Stimulated activated CD4-positive, alpha-beta T cell treated with anti-CD3 and anti-CD28 coated beads, Interleukin-4, amount 100 ng/mL, for 48 hours (primary cell): ENCODE measurements around the gene SOX5.

Experiments used
- DNase-seq, 2 donors: peaks; one replicate each; pipeline ENCODE4 v3.0.0-alpha.2; 2020; ENCODE audit warnings: low read depth in 2 of 2

Gene SOX5

DNA sequence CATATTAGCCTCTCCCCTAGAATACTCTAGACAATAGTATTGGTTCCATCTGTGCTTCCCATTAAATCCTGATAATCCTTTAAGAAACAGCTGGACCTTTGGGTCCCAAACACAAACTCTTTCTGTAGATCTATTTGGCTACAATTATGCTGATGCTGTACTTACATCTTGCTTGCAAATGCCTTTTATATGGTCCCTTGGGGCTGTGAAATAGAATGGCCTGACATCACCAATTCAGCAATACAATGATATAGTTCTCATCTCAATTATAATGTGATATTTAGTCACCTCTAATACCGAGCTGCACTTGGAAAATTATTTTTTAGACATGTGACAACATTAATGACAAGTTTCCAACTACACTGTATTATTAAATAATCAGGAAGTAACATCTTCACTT is 261.5 kb downstream of the SOX5 start:
- no peak for DNase-seq

DNA sequence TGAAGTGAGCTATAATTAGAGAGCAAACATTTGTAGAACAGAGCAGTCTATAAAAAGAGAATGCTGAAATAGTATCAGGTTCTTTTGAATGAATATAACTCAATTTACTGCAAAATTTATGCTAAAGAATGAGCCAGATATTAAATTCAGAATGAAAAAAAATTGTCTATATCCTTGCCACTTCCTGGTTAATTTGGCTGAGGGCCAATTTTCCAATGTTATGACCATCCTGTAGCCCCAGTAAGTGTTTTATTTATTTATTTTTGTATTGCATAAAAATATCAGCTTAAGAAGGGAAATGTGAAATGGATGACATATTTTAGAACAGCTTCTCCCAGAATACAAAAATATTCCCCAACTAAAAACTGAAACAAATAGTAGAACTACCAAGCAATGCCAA is 263.4 kb downstream of the SOX5 start:
- no peak for DNase-seq

DNA sequence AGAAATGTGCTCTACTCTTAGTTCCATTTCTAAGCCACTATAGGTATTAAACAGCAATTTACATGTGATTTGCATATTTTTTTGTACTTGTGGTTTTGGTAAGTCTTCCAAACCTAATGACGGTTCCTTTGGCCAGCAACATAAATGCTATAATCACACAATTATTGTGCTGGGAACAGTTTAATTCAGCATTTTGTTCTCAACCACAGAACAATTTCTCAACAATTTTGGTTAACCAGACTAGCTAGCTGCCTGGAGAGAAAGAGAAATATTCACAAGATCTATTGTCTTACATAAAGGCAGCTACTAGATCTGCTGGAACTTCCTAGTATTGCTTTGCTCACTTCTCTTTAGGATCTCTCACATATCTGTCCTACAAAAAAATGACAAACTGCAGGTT is 265.3 kb downstream of the SOX5 start:
- DNase-seq = no peak

DNA sequence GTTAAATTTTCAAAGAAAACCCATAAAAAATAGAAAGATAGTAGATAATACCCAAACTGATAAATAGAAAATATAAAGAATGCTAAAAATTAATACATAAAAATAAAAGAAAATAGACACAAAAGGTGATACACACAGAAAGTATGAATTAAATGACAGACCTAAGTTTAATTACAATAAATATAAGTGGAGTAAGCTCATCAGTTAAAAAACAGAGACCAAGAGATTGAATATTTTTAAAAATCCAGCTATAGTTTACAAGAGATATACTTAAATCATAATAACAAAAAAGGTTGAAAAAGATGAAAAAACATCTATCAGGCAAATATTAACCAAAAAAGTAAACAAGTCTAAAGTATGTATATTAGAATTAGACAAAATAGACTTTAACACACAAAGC is 268.2 kb downstream of the SOX5 start:
- DNase-seq = no peak

DNA sequence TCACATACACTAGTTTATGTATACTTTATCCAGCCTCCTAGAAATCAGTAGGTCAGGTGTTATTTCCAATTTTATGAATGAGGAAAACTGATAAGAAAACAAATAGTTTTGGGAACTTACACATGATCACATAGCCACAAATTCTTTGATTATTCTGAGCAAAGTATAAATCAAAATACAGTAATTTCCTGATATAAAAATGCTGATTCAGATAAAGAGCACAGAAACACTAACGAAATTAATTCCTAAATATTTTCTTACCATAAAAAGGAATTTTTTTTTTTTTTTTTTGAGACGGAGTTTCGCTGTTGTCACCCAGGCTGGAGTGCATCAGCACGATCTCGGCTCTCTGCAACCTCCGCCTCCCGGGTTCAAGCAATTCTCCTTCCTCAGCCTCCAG is 275.4 kb downstream of the SOX5 start:
- DNase-seq = no peak

DNA sequence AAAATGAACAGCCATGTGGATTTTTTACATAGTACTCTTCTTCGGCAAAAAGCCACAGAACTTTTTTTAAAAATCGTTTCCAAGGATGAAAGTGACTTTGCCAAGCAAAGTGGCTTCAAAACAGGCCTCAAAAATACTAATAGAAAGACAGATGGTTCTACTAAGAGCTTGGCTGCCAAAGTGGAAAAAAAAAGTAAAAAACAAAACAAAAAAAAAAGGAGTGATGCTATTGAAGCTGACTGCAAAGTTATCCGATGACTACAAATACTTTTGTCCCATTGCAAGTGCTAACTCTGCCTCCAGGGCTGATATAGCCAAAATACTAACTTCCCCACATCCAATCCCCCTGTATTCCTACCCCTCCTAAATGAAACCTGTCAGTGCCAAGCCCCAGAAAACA is 277.6 kb downstream of the SOX5 start:
- DNase-seq = no peak

DNA sequence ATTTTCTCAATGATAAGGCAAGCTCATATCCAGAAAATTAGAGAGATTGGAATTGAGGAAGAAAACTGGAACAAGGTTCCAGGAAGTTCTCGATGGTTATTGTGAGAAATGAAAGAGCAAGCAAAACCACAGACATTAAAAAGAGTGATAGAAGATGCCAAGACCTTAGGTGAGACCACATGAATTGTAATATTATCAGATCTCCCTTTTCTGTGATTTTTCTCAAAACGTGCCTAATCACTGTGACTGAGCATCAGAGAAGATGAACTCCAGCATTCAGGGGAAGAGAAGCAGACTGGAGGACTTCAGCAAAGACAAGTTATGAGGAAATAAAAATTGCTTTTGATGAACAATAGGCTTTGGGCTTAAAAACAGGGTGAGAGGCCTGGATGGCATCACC is 278.8 kb downstream of the SOX5 start:
- DNase-seq = no peak

DNA sequence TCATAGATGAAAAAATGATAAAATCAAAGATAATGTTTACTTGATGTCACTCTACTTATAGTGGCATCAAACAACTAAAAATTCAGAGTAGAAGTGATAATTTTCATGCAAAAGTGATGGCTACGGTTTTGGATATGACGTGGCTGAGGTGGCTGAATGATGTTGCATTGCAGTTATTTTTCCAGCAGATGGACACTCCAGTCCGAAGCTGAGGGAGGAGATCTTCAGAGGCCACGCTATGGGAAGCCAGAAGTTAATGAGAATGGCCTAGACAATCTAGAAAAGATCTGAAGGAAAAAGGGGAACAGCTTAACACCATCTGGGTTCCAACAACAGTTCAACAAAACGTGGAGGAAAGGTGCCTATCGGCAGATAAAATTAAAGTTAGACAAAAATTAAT is 279.8 kb downstream of the SOX5 start:
- DNase-seq = no peak

DNA sequence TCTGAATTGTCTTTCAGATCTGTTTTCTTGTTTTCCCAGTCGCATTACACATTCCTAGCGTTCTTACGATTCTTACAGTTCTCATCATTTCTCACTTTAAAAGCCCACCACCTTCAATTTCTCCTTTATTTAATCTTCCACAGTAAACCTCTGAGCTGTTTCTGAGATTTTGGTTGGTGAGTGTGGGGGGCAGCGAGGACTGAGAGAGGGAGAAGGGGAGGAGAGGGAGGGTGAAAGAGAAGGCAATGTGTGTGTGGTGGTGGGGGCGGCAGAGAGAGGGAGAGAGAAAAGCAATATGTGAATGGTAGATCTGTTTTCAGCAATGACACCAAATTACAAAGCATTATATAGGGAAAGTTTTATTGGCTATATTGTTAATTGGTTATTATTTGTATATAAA is 282.6 kb downstream of the SOX5 start:
- DNase-seq = no peak

DNA sequence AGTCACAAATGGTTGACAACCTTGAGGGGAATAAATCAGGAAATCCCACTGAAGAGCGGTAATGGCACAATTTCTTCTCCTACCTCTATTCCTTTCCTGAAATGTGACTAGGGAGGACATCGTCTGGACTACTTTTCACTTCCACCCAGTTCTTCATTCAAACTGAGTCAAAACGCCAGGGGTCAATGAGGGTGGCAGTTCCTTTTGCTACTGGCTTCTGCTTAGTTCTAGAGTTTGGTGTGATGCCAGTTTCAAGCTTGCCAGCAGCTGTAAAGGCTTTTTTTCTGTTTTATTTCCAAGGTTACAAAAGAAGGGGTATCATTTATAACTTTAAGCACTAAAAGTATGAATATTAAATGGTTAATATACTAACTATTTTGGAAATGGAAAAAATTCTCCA is 286.5 kb downstream of the SOX5 start:
- no peak for DNase-seq

DNA sequence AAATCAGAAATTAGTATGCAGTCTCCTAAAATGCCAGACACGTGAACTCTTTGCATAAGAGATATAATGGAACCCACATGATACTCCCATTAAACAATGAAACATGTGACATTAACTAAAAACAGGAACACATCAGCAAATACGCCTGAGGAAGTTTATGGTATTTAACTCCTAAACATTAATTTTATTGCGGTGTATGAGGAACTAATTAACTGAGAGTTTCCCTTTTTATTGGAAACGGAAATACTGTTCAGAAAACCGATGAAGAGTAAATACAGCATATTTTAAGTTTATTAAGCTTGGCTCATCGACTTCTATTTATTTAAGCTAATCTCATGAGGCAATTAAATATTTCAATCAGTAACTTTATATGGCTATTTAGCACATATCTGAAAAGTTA is 290.3 kb downstream of the SOX5 start:
- DNase-seq = no peak

DNA sequence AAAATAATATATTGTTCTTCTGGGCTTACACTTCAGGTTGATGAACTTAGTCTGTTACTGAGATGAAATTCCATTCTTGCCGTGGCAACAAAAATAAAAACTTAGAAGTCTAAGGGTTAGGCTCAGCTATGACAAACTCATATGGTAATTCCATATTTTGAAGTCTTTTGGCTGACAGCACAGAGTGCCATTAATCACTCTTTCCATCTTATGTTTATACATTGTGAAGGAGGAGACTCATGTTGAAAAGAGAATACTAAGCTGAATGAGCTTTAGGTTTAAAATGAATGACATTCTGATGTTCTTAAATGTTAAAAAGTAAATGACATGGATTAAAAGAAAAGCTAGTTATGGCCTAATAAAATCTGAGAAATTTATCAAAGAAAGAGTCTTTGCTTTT is 291.9 kb downstream of the SOX5 start:
- DNase-seq = no peak

DNA sequence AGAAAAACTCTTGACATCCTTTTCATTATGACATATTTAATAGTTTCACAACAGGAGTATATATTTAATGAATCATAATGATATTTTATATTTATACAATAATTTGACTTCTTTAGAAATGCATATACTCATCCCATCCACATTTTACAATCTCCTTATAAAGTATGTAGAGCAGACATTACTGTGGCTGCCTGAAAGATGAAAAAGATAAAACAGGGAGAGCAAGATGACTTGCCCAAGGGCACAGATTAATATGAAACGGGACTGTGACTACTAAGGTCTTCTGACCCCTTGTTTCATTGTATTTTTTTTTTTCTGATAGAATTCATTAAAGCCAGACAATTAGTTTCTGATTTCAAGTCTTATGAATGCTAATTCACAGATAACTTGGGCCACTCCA is 293.6 kb downstream of the SOX5 start:
- DNase-seq = no peak

DNA sequence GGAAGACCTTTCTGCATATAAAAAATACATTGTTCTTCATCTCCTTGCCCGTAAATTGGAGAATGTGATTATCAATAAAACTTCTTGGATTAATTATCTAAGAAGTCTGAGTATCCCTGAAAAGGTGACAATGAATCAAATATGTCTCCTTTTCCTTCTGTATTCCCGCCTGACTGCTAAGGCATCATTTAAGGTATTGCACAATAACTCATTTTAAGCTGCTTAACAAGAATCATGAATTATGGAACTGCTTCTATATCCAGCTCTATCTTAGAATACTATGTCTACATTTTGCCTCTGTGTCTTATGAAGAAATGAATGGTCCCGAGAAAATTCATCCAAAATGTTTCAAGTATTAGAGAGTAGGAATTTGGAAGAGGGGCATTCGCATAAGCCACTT is 294.4 kb downstream of the SOX5 start:
- no peak for DNase-seq

DNA sequence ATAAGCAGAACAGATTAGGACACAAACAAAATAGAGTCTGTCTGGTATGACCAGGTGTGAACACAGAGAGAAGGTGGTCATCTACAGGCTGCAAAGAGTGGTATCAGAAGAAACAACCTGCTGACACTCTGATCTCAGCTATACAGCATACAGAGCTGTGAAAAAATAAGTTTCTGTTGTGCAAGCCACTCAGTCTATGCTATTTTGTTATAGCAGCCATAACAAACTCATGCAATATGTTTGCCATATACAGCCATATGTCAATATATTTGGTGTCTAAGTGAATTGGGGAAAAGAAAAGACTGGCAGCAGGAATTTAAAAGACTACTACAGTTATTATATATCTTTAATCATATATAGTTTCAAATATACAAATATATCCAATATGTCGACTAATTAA is 300.9 kb downstream of the SOX5 start:
- no peak for DNase-seq

DNA sequence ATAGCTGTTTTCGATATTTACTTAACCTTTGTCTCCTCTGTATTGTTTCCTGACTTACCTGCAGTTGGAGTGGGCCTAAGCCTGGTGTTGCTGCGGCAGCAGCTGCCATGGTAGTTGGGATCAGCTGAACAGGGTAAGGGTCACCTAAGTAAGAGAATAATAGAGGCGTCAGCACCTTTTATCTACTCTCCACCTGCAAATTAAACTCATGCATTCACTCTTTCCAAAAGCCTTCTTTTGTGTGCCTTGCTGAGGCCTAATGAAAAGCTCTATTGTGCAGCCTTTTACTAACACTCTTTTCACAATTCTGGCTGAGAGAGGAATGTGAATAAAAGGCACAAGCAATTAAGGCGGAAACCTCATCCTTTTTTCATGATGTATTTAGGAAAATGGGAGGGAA is 308.7 kb downstream of the SOX5 start:
- DNase-seq = no peak

DNA sequence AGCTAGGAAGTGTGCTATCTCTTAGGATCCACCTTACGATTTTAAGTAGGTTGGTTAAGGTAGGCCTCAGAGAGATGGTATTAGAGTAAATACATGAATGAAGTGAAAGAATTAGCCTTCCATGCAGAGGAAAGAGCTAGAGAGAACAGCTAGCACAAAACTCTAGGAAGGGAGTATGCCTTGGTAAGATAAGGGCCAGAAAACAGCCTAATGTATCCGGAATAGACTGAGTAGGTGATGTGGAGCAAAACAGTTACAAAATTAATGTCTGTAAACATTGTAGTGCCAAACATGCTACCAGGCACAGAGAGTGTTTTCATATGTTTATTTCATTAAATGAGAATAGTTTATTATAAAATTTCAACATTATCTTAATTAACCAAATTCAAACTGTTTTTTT is 315.1 kb downstream of the SOX5 start:
- no peak for DNase-seq

DNA sequence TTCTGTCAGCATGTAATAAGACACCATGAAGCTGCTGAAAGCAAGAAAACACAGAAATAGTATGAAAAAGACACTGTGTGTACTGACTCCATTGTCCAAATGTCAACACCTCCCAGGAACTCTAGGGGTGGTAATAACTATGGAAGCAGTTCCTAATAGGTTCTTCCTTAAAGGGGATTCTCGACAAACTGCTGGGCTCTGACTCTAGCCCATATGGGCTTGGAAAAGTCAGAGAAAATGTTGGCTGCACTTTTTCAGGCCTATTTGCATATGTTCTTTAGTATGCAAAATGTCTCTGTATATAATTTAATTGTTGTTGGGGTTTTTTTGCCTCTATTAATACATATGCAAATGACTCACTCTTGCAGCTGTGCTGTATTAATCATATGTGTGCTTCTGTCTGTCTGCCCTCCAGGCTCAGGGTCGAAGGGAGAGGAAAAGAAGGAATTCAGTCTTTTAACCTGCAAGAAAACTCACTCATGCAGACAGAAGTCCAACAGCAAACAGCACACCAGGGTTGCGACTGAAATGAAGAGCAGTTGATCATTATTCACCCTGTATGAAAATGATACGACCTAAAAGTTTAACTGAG is 317.6 kb downstream of the SOX5 start:
- DNase-seq = no peak

DNA sequence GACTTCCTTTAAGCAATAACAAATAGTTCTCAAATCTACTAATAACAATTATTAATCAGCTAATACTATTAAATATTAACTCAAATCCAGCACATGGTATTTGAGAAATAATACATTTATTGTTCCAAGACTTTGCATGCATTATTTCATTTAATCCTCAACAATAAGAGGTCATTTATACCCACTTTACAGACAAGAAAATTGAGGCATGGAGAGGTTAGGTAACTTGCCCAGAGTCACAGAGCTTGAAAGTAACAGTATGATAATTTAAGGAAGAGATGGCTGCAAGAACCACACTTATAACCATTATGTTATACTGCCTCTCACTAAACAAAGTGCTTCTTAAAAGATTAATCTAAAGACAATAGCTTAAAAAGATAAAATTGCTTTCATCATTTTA is 318.9 kb downstream of the SOX5 start:
- DNase-seq = no peak

DNA sequence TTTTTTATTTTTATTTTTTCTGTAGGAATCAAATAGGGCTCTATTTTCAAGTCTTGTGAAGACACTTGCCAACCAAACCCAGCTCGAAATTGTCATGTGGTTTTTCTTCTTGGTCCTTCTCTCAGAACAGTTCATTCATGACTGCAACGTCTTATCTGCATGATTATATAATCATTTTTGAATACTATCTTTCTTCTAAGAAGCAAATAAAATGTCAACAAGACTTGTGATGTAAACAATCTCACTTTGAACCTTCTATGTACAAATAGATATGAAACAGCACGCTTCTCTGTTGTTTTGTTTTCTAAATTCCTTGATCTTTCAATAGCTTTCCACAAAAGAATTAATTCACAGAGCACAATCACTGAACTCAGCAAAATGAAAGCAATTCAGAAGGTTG is 320.7 kb downstream of the SOX5 start:
- no peak for DNase-seq

DNA sequence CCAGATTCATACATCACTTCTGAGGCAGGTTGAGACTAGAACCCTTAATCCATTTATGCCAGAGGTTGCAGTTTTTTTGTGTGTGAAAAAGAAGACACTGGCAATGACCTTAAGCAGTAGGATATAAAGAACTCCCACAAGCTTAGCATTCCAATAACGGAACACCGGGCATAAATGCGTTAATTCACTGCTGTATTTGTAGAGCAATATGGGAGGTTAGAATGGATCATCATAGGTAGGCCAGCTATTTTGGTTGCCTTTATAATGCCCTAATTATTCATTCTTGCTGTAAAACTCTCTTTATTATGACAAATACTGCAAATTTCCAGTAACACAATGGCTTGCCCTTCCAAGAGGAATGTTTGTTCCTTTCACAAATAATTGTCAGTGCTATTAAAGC is 322.7 kb downstream of the SOX5 start:
- no peak for DNase-seq

DNA sequence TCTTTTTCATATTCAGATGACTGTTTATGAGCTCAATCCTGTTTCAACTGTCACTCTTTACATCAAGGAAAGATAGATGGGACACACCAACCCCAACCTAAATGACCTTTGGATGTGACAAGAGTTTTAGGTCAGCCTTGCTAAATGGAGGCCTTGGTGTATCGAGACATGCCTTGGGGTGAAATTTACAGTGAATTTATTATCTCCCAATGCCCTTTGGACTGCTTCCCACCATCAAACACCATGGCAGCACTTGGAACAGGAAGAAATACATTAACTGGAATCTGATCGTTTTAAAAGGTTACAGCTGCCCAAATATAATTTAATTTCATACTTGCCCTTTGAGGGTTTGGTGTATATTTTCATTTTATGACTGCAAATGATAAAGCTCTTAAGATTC is 327.6 kb downstream of the SOX5 start:
- DNase-seq = no peak

DNA sequence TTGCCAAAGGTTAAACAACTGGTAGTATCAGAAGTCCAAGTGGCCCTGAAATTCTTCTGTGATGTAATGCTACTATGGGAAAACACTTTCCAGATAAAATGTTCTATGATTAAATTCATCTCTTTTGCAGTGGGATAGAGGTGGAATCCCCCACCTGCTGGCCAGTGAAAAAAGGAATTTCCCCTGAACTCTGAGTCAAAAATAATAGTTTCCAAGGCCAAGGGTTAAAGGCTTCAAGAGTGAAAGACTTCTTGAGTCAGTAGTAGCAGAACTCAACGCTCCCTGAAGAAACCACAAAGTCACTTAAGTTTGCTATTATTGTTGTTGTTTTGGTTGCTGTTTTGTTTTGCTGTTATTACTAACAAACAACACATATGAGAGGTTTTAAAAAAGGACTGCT is 330.8 kb downstream of the SOX5 start:
- DNase-seq = no peak

DNA sequence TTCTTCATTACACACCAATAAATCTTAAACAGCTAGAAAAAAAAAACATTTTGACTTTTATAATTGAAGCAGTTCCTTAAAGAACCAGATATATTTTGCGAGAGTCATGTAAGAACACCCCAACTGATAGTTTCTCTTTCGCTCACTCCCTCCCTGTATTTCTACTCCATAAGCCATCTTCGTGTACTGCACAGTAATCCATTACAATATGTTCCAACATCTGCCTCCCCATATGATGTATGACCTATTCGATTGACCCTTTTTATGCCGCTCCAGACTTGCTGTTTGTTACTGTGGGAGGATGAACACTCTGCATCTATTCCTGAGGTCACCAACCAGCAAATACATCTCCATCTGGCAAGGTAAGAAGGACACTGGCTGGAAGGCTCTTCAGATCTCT is 331.7 kb downstream of the SOX5 start:
- no peak for DNase-seq

DNA sequence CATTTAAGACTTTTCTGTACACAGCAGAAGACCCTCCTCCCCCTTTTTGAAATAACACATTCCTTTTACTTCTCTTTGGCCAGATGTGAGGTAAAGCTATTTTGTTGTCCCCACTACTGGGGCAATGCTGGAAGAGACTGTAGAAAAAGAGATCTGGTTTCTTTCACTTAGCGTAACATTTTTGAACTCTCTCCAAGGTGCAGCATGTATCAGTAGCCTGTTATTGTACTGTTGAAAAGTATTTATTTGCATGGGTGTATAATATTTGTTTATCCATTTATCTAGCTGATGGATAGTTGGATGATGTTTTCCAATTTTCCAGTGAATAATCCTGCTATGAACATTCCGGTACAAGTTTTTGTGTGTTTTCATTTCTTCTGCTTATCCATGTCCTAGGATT is 335.2 kb downstream of the SOX5 start:
- DNase-seq = no peak
